Gastroesophageal sphincter (tissue), 3 donors: ENCODE measurements around the gene VSIG10.

Experiments used
- POLR2AphosphoS5 ChIP-seq: sonication (generic); formaldehyde crosslinking; IDR thresholded peaks from one replicate; pipeline ENCODE4 v1.6.1; 2017; ENCODE audit warnings: antibody characterized with exemption
- TF ChIP-seq, protein P1 (sequence below), 4 experiments: fragments of 200-600 bp in 2 of 4; fragments of 450-650 bp in 2 of 4; sonication (generic) in 1 of 4; IDR thresholded peaks; one replicate each; pipeline ENCODE4 v1.5.1; 2017 to 2019; ENCODE audit warnings: antibody characterized with exemption in 4 of 4, mild to moderate bottlenecking in 2 of 4, moderate library complexity in 2 of 4

DNA sequence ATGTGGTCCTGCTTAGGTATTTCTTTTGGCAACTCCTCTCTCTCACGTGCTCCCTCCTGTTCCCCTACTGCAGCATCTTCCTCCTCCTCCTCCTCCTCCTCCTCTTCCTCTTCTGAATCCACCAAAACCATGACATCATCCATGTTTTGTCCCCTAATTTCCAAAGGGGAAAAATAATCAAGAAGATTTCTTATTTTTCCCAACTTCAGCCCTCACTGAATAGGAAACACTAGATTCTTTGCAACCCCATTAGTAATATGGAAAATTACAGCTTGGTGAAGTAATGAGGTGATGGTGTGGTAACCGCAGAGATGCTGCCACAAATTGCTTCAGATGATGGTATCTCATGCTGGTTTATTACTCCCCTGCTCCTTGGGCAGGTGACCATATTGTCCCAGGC, 35.4 kb downstream of the VSIG10 start:
- TF ChIP-seq, protein P1, sequence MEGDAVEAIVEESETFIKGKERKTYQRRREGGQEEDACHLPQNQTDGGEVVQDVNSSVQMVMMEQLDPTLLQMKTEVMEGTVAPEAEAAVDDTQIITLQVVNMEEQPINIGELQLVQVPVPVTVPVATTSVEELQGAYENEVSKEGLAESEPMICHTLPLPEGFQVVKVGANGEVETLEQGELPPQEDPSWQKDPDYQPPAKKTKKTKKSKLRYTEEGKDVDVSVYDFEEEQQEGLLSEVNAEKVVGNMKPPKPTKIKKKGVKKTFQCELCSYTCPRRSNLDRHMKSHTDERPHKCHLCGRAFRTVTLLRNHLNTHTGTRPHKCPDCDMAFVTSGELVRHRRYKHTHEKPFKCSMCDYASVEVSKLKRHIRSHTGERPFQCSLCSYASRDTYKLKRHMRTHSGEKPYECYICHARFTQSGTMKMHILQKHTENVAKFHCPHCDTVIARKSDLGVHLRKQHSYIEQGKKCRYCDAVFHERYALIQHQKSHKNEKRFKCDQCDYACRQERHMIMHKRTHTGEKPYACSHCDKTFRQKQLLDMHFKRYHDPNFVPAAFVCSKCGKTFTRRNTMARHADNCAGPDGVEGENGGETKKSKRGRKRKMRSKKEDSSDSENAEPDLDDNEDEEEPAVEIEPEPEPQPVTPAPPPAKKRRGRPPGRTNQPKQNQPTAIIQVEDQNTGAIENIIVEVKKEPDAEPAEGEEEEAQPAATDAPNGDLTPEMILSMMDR (IDR thresholded peaks at IDR 0.05): no peak
- no peak for TF ChIP-seq POLR2AphosphoS5
